ENCODE data around the gene PTPN6. TPM values are rescaled to one million over a fixed set of nuclear protein-coding genes. Genes with fewer than 3 reads are reported as not detected.

PTPN6 gene
- total and polyA plus RNA-seq, 2 of the 4 experiments (the other 2 are of a cell fraction) = under 0.01 to 0.14 TPM

DNA sequence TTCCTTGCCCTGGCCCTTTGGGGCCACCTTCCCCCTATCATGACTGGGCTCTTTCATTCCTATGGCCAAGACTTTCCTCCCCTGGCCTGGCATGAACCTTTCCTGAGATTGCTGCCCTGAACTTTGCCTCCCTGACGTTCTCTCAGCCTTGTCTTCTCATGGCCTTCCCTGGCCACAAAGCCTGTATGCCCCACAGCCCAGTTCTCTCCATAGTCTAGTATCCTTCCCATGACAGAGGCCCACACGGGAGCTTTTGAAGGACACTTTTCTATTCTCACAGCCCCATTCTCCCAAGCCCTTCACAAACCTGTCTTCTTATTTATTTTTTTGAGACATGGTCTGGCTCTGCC lies 12.0 kb upstream of the PTPN6 start:
- no peak overlapping the region for H2AFZ ChIP-seq (replicated peaks; ENCODE audit: low read length, poor library complexity)
- H3K27ac ChIP-seq (ENCODE audit: insufficient read depth, low read length) = no peak overlapping the region
- peaks cover 9% of the 10 kb centered on the region; the same call in 1 of the 2 replicates for H4K20me1 ChIP-seq (ENCODE audit: insufficient read depth, low read length)
- no peak overlapping the region for H3K18ac ChIP-seq (ENCODE audit: low read depth, low read length)
- H2AK9ac ChIP-seq (replicated peaks; ENCODE audit: low read depth, low read length, poor library complexity) = peak overlapping the region; percentile 11
- no peak overlapping the region for H3K4me2 ChIP-seq (ENCODE audit: low read depth, low read length)
- CTCF ChIA-PET = no interaction called here
- H2BK20ac ChIP-seq (ENCODE audit: low read depth, low read length) = no peak overlapping the region
- DNase-seq (no peak), ATAC-seq (ENCODE audit: low read depth) (no peak)
- no peaks in the 10 kb centered on the region for H3K27me3 ChIP-seq (ENCODE audit: control insufficient read depth, insufficient read depth, low read length)
- no peak overlapping the region for H3K9ac ChIP-seq (ENCODE audit: low read depth, low read length)
- H2AK5ac ChIP-seq (ENCODE audit: low read depth, low read length) = no peak overlapping the region
- no peaks in the 10 kb centered on the region for H3K9me1 ChIP-seq (ENCODE audit: insufficient read depth, low read length)
- POLR2A ChIA-PET (ENCODE audit: unreplicated experiment) = interaction anchor here (0.7 kb wide), 1 partner anchor 401 kb away, joined by 3 read pairs; no protein-coding TSS in a partner anchor
- no peak overlapping the region for H2BK120ac ChIP-seq (ENCODE audit: low read depth, low read length)
- H3K36me3 ChIP-seq (ENCODE audit: control insufficient read depth, insufficient read depth, low read length) = peaks cover 58% of the 10 kb centered on the region
- TF ChIP-seq RAD21 (IDR thresholded peaks at IDR 0.05; ENCODE audit: low read length) = no peak
- TF ChIP-seq MAFK (IDR thresholded peaks at IDR 0.05; ENCODE audit: low read depth, low read length) = no peak
- TF ChIP-seq CHD1 (IDR thresholded peaks at IDR 0.05; ENCODE audit: low read depth, low read length) = no peak
- no peak for TF ChIP-seq POLR2A (IDR thresholded peaks at IDR 0.05; ENCODE audit: low read depth, low read length)
- TF ChIP-seq FOS (IDR thresholded peaks at IDR 0.05; ENCODE audit: low read depth, low read length) = no peak
- TF ChIP-seq BHLHE40 (IDR thresholded peaks at IDR 0.05; ENCODE audit: low read depth, low read length) = no peak
- no peak for TF ChIP-seq NFE2L2 (IDR thresholded peaks at IDR 0.05; ENCODE audit: low read depth, low read length)
- no peak for TF ChIP-seq CEBPB (IDR thresholded peaks at IDR 0.05; ENCODE audit: low read depth, low read length)
- no peak for TF ChIP-seq SMC3 (IDR thresholded peaks at IDR 0.05; ENCODE audit: low read depth, low read length)
- TF ChIP-seq, protein P1, sequence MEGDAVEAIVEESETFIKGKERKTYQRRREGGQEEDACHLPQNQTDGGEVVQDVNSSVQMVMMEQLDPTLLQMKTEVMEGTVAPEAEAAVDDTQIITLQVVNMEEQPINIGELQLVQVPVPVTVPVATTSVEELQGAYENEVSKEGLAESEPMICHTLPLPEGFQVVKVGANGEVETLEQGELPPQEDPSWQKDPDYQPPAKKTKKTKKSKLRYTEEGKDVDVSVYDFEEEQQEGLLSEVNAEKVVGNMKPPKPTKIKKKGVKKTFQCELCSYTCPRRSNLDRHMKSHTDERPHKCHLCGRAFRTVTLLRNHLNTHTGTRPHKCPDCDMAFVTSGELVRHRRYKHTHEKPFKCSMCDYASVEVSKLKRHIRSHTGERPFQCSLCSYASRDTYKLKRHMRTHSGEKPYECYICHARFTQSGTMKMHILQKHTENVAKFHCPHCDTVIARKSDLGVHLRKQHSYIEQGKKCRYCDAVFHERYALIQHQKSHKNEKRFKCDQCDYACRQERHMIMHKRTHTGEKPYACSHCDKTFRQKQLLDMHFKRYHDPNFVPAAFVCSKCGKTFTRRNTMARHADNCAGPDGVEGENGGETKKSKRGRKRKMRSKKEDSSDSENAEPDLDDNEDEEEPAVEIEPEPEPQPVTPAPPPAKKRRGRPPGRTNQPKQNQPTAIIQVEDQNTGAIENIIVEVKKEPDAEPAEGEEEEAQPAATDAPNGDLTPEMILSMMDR (conservative IDR thresholded peaks at IDR 0.05; ENCODE audit: low read depth, low read length) = no peak
- intact Hi-C loops (cut with micrococcal nuclease) (no loop called here), dilution Hi-C loops (cut with HindIII; ENCODE audit: low sequenced_read_pairs, unreplicated experiment) (no loop called here), in situ Hi-C loops (cut with MboI; ENCODE audit: low sequenced_read_pairs) (no loop called here)
- WGBS, 2 experiments (ENCODE audit: extremely low coverage in 2 of 2, insufficient read length in 1 of 2) = 86% methylated on average over 2 of the region's 2 CpGs; no CpG with 5 or more reads in 1 of the 2 experiments
- H3K79me1 ChIP-seq (ENCODE audit: low read depth in 1 of 2, low read length in 2 of 2) = peaks cover 13 to 51% of the 10 kb centered on the region in 2 experiments; a peak in 3 of 4 replicates
- no peak overlapping the region for H3K14ac ChIP-seq (replicated peaks; ENCODE audit: low read depth, low read length)
- no peak overlapping the region for H2BK5ac ChIP-seq (ENCODE audit: low read depth, low read length, poor library complexity, severe bottlenecking)
- peaks cover 2% of the 10 kb centered on the region; the same call in 1 of the 2 replicates for H3K4me1 ChIP-seq (ENCODE audit: control insufficient read depth, insufficient read depth, low read length)
- H4K5ac ChIP-seq (ENCODE audit: low read depth, low read length) = no peak overlapping the region
- H2BK15ac ChIP-seq (ENCODE audit: low read depth, low read length) = no peak overlapping the region
- H3K9me3 ChIP-seq (ENCODE audit: control insufficient read depth, insufficient read depth, low read length) = no peaks in the 10 kb centered on the region
- H3K4ac ChIP-seq (ENCODE audit: low read depth, low read length) = no peak overlapping the region
- no TSS peak for BruUV-seq (replicated peaks)
- H4K8ac ChIP-seq (ENCODE audit: low read depth in 2 of 2, low read length in 2 of 2) = no peak overlapping the region
- no peak overlapping the region for H3K56ac ChIP-seq (ENCODE audit: extremely low read depth, insufficient read depth, low read length)
- H3K4me3 ChIP-seq (ENCODE audit: insufficient read depth, low read depth, low read length) = no peak overlapping the region
- no peak overlapping the region for H4K91ac ChIP-seq (ENCODE audit: insufficient read depth, low read depth, low read length)
- H3K23ac ChIP-seq (ENCODE audit: low read depth, low read length) = no peak overlapping the region
